ENCODE measurements around the gene SMYD3. TPM values are rescaled to one million over a fixed set of nuclear protein-coding genes. Genes with fewer than 3 reads are reported as not detected.

SMYD3 gene
- total and polyA plus RNA-seq, 10 of the 15 experiments (the other 5 are each of a cell fraction or from before 2014, with no cell fraction given), result 18.3 to 54.0 (median 24.8) TPM

DNA sequence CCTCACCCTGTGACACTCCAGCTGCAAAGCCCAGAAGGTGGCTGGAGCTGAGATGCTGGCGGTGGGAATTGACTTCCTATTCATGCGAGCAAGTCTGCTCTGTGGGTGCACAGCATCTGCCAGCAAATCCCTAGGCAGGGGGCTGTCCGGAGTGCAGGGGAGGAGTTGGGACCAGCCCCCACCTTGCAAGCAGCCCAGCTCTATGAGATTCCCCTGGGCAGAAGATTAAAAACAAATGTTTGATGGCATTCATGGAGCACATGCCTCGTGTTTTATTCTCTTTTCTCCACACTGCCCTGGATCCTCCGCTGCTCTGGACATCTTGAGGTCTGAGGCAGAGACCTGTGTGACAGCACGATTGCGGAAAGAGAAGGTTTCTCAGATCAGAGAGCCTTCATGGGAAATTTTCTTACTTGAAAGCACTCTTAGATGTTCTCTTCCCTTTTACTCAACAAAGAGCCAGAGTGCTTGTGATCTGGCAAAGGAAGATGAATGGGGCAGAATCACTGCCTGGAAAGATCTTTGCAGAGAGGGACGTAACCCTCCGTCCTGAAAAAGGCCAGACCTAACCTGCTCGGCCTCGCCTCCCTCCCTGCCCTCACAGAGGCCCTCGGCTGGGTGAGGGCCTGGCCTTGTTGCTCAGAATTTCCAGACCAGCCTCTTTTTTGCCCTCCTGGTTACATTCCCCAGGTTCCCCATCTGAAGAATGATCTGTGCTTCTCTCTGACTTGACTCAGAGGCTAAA, 755.2 kb downstream of the SMYD3 start (continued):
- TF ChIP-seq ZBTB40 (IDR thresholded peaks at IDR 0.05; ENCODE audit: borderline replicate concordance), result no peak
- no peak for TF ChIP-seq EGR1 (IDR thresholded peaks at IDR 0.05; ENCODE audit: borderline replicate concordance in 1 of 2, low read depth in 2 of 2, low read length in 2 of 2)
- no peak for TF ChIP-seq KDM1A (IDR thresholded peaks at IDR 0.05; ENCODE audit: borderline replicate concordance)
- no peak for TF ChIP-seq TCF12 (IDR thresholded peaks at IDR 0.05; ENCODE audit: low read depth, low read length)
- TF ChIP-seq KLF5 (IDR thresholded peaks at IDR 0.05; ENCODE audit: partially characterized antibody), result no peak
- TF ChIP-seq, protein P1, sequence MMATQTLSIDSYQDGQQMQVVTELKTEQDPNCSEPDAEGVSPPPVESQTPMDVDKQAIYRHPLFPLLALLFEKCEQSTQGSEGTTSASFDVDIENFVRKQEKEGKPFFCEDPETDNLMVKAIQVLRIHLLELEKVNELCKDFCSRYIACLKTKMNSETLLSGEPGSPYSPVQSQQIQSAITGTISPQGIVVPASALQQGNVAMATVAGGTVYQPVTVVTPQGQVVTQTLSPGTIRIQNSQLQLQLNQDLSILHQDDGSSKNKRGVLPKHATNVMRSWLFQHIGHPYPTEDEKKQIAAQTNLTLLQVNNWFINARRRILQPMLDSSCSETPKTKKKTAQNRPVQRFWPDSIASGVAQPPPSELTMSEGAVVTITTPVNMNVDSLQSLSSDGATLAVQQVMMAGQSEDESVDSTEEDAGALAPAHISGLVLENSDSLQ (IDR thresholded peaks at IDR 0.05), result no peak
- no peak for TF ChIP-seq EP300 (IDR thresholded peaks at IDR 0.05; ENCODE audit: borderline replicate concordance in 1 of 2, control insufficient read depth in 1 of 2, low read depth in 2 of 2, low read length in 2 of 2)
- no peak for TF ChIP-seq SIN3A (IDR thresholded peaks at IDR 0.05; ENCODE audit: low read depth, low read length)
- no peak for TF ChIP-seq SP1 (IDR thresholded peaks at IDR 0.05; ENCODE audit: low read depth, low read length)
